ENCODE measurements around the gene ABCC6.
A peak's percentile ranks its signal among the peaks of the same experiment; 100 is the strongest.
"Not testable (repeated sequence)": the region's sequence is repeated elsewhere in the genome, so short reads cannot be mapped to it uniquely, and the experiment has no call there.

Gene ABCC6

DNA sequence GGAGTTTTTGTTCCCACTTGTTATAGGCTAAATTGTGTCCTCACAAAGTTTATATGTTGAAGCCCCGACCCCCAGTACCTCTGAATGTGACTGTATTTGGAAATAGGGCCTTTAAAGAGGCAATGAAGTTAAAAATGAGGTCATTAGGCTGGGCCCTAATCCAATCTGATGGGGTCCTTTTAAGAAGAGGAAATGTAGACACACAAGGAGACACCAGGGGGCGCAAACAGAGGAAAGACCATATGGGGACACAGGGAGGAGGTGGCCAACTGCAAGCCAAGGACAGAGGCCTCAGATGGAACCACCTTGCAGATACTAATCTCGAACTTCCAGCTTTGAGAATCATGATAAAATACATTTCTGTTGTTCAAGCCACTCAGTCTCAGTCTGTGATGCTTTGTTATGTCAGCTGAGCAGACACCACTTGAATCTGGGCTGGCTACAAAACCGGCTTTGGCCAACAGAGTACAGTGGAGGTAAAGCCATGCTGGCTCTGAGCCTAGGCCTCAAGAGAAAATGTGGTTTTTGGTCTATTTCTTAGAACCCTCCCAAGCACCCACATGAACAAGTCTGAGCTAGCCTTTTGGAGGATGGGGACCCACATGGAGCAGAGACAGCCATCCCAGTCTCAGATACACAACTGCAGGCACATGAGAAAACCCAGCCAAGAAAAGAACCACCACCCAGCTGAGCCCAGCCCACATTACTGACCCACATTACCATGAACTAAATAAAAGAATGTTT lies 20.7 kb downstream of the ABCC6 start:
- in situ Hi-C loops (cut with HindIII; ENCODE audit: low sequenced_read_pairs); H3K4me3 ChIP-seq (ENCODE audit: low read depth, low read length): not testable (repeated sequence)
- TF ChIP-seq, protein P1, sequence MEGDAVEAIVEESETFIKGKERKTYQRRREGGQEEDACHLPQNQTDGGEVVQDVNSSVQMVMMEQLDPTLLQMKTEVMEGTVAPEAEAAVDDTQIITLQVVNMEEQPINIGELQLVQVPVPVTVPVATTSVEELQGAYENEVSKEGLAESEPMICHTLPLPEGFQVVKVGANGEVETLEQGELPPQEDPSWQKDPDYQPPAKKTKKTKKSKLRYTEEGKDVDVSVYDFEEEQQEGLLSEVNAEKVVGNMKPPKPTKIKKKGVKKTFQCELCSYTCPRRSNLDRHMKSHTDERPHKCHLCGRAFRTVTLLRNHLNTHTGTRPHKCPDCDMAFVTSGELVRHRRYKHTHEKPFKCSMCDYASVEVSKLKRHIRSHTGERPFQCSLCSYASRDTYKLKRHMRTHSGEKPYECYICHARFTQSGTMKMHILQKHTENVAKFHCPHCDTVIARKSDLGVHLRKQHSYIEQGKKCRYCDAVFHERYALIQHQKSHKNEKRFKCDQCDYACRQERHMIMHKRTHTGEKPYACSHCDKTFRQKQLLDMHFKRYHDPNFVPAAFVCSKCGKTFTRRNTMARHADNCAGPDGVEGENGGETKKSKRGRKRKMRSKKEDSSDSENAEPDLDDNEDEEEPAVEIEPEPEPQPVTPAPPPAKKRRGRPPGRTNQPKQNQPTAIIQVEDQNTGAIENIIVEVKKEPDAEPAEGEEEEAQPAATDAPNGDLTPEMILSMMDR (IDR thresholded peaks at IDR 0.05; ENCODE audit: low read depth, low read length, missing control alignments), result peak; percentile 35
- DNase-seq (ENCODE audit: low read depth), result peak; percentile 18

DNA sequence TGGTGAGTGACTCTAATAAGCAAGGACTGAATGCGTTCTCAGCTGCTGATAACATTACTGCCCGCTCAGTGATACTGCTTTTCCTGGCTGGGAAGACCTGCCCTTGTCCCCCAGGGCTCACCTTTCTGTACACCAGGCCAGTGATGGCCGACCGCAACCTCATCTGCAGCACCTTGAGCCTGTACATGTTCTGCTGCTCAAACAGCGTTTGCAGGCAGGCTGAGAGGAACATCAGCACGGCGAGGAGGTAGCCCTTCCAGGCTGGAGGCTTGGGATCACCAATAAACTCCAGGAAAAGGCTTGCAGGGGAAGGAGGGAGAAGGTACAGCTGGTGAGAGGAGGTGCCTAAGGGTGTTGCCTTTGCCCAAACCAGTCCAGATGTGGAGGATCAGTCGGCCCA lies 21.4 kb downstream of the ABCC6 start:
- H3K4me3 ChIP-seq (ENCODE audit: low read depth, low read length); DNase-seq (ENCODE audit: low read depth); in situ Hi-C loops (cut with HindIII; ENCODE audit: low sequenced_read_pairs): not testable (repeated sequence)

DNA sequence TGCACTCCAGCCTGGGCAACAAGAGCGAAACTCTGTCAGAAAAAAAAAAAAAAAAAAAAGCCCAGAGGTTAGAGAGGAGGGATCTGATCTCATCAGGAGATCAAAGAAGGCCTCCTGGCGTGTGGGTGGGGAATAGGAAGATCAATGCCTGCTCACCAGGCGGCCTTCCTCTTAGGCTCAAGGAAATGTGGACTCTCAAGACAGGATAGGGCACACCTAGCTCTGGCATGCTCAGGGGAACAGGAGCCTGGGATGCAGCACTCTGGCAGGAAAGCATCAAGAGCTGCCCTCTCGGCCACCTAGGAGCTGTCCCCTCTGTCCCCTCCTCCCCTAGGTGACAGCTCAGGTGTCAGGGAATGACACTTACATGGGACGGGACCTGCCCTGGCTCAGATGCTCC lies 22.9 kb downstream of the ABCC6 start:
- DNase-seq (ENCODE audit: low read depth); in situ Hi-C loops (cut with HindIII; ENCODE audit: low sequenced_read_pairs); H3K4me3 ChIP-seq (ENCODE audit: low read depth, low read length): not testable (repeated sequence)

DNA sequence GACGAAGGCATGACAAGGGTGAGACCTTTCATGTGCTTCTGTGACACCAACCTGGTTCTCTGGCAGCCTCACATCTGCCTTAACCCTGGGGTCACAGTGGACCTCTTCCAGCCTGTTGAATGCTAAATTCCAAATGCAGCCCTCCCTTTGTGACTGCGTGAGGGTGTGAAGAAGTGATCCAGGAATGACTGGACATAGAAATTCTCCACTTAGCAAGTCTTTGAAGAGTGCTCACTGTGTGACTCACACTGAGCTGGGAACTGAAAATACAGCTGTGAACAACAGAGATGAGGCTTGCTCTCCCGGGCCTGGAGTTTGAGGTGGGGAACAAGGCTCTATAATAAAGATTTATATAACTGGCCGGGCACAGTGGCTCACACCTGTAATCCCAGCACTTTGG lies 23.9 kb downstream of the ABCC6 start:
- in situ Hi-C loops (cut with HindIII; ENCODE audit: low sequenced_read_pairs); H3K4me3 ChIP-seq (ENCODE audit: low read depth, low read length); DNase-seq (ENCODE audit: low read depth): not testable (repeated sequence)

DNA sequence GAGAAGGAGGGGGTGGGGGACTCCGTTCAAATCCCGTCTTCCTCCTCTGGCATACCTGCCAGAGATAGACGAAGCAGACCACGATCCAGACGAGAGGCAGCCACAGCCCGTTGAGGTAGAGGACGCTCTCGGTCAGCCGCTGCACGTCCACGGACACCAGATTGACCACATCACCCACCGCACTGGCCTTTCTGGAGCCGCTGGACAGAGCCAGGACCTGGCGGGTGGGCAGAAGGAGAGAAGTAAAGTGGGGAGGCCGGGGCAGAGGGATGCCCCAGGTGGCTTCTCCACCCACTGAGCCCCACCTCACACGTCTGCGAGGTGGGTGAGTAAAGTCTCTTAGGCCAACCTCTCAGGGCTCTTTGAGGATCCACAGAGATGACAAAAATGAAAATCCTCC lies 25.3 kb downstream of the ABCC6 start:
- TF ChIP-seq, protein P1 (IDR thresholded peaks at IDR 0.05; ENCODE audit: low read depth, low read length, missing control alignments), result no peak
- in situ Hi-C loops (cut with HindIII; ENCODE audit: low sequenced_read_pairs), result no loop called here
- no peak for DNase-seq (ENCODE audit: low read depth)
- no peak overlapping the region for H3K4me3 ChIP-seq (ENCODE audit: low read depth, low read length)

DNA sequence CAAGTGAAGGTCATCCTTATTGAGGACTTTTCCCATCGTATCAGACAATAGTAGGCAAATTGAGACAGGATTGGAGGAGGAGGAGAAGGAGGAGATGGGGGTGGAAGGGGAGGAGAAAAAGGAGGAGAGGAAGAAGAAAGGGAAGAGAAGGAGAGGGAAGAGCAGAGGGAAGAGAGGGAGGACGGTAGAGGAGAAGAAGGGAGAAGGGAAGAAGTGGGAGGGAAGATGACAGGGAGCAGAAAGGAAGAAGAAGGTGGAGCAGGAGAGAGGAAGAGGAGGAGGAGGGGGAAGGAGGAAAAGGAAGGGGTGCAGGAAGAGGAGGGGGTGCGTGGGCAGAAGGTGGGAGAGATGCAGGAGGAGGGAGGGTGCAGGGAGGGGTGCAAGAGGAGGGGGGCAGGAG lies 26.0 kb downstream of the ABCC6 start:
- H3K4me3 ChIP-seq (ENCODE audit: low read depth, low read length), result no peak overlapping the region
- no peak for DNase-seq (ENCODE audit: low read depth)
- in situ Hi-C loops (cut with HindIII; ENCODE audit: low sequenced_read_pairs), result no loop called here
- TF ChIP-seq, protein P1 (IDR thresholded peaks at IDR 0.05; ENCODE audit: low read depth, low read length, missing control alignments), result no peak

DNA sequence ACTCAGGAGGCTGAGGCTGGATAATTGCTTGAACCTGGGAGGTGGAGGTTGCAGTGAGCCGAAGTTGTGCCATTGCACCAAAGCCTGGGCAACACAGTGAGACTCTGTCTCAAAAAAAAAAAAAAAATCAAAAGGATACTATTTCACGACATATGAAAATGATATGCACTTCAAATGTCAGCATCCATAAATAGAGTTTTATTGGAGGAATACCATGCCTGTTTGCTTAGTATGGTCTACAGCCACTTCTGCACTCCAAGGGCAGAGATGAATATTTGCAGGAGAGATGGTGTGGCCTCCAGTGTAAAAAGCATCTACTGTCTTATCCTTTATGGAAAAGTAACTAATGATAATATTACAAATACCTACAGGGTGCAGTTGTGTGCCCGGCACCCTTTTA lies 27.2 kb downstream of the ABCC6 start:
- TF ChIP-seq, protein P1 (IDR thresholded peaks at IDR 0.05; ENCODE audit: low read depth, low read length, missing control alignments), result no peak
- in situ Hi-C loops (cut with HindIII; ENCODE audit: low sequenced_read_pairs), result no loop called here
- no peak for DNase-seq (ENCODE audit: low read depth)
- no peak overlapping the region for H3K4me3 ChIP-seq (ENCODE audit: low read depth, low read length)

DNA sequence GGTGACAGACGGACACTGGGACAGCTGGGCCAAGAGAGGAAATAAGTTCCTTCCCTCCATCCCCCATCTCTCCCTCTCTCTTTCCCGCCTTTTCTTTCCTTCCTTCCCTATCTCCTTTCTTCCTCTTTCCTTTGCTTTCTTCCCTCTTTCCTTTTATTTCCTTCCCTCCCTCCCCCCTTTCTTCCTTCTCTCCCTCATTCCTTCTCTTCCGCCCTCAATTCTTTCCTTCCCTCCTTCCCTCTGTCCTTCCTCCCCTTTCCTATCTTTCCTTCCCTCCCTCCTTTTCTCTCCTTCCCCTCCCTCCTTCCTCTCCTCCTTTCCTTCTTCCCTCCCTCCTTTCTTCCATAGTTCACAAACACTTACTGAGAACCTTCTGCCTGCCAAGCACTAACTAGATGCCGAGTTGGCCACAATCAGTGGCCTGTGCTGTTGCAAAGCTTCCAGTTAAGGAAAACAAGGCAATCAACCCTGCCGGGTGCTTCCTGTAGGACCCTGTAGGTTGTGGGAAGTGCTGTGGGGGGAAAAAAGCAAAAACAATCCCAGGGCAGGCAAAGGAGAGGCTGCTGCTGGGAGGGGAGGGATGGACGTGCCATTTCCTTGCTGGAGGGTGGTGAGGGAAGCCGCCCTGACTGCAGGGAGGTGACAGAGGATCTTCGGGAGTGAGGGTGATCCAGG lies 31.7 kb downstream of the ABCC6 start:
- in situ Hi-C loops (cut with HindIII; ENCODE audit: low sequenced_read_pairs), result no loop called here
- H3K4me3 ChIP-seq (ENCODE audit: low read depth, low read length), result no peak overlapping the region
- DNase-seq (ENCODE audit: low read depth), result no peak
- TF ChIP-seq, protein P1 (IDR thresholded peaks at IDR 0.05; ENCODE audit: low read depth, low read length, missing control alignments), result no peak

DNA sequence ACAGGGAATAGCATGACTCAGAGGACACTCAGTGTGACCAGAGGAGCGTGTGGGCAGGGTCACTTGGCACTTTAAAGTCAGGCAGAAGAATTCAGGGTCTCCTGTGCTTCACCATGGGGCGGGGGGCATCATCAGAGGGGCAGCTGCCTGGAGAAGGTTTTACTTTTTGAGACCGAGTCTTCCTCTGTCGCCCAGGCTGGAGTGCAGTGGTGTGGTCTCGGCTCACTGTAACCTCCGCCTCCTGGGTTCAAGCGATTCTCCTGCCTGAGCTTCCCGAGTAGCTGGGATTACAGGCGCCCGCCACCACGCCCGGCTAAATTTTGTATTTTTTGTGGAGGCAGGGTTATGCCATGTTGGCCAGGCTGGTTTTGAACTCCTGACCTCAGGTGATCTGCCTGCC lies 32.3 kb downstream of the ABCC6 start:
- H3K4me3 ChIP-seq (ENCODE audit: low read depth, low read length); in situ Hi-C loops (cut with HindIII; ENCODE audit: low sequenced_read_pairs); DNase-seq (ENCODE audit: low read depth): not testable (repeated sequence)

All from astrocyte of the cerebellum (primary cell).